KG1 (cell line): ENCODE results near the gene COIL.
A peak's percentile ranks its signal among the peaks of the same experiment; 100 is the strongest.
"Not testable (repeated sequence)": the region's sequence is repeated elsewhere in the genome, so short reads cannot be mapped to it uniquely, and the experiment has no call there.

Source experiments
- DNase-seq: peaks from one replicate; lab custom pipeline; 2025; lab: John Stamatoyannopoulos, UW

Gene COIL

GRCh38 chr17:56977673-56978395, 17.0 kb upstream of the COIL start, which contains the start of gene SCPEP1:
TSS of gene SCPEP1 (plus strand) at chr17:56978131. CDS start at chr17:56978160, 29 bp downstream.
- peak; percentile 53 for DNase-seq

- DNase-seq, result no peak
Measured at GRCh38 chr17:56976941-56977608, 16.2 kb upstream of the COIL start.

- DNase-seq, result no peak
Measured at GRCh38 chr17:56975656-56976055, 14.8 kb upstream of the COIL start.

GRCh38 chr17:56974055-56974454, 13.2 kb upstream of the COIL start:
- no peak for DNase-seq

- DNase-seq, result no peak
Measured at GRCh38 chr17:56973520-56973919, 12.7 kb upstream of the COIL start.

GRCh38 chr17:56972111-56972730, 11.4 kb upstream of the COIL start:
- DNase-seq, result no peak

- no peak for DNase-seq
Measured at GRCh38 chr17:56970974-56971373, 10.1 kb upstream of the COIL start.

GRCh38 chr17:56966338-56966737, 5.5 kb upstream of the COIL start:
- DNase-seq, result no peak

- not testable (repeated sequence) for DNase-seq
Measured at GRCh38 chr17:56965681-56966080, 4.8 kb upstream of the COIL start.

GRCh38 chr17:56965241-56965640, 4.4 kb upstream of the COIL start:
- not testable (repeated sequence) for DNase-seq

GRCh38 chr17:56956992-56957391, 3.9 kb downstream of the COIL start:
- no peak for DNase-seq

GRCh38 chr17:56949595-56949994, 11.3 kb downstream of the COIL start:
- no peak for DNase-seq

- no peak for DNase-seq
Measured at GRCh38 chr17:56948491-56948890, 12.4 kb downstream of the COIL start.

GRCh38 chr17:56947741-56948140, 13.1 kb downstream of the COIL start:
- DNase-seq, result no peak

GRCh38 chr17:56945938-56946505, 14.8 kb downstream of the COIL start:
- no peak for DNase-seq

GRCh38 chr17:56943505-56944125, 17.2 kb downstream of the COIL start:
- DNase-seq, result no peak

GRCh38 chr17:56939869-56940484, 20.9 kb downstream of the COIL start:
- peak; percentile 53 for DNase-seq

GRCh38 chr17:56938206-56938605, 22.6 kb downstream of the COIL start:
- not testable (repeated sequence) for DNase-seq

- DNase-seq, result no peak
Measured at GRCh38 chr17:56937687-56938086, 23.2 kb downstream of the COIL start.

- DNase-seq, result no peak
Measured at GRCh38 chr17:56936697-56937322, 24.0 kb downstream of the COIL start.

- no peak for DNase-seq
Measured at GRCh38 chr17:56935461-56935860, 25.4 kb downstream of the COIL start.
